GM18517 (cell line): Measurements from ENCODE around the gene BCAP31.

Source experiments
- ATAC-seq: cut with Tn5 transposase; IDR thresholded peaks from one replicate; pipeline ENCODE4 v1.9.1; 2021; ENCODE audit warnings: mild to moderate bottlenecking, moderate library complexity; ENCODE audit not compliant: unreplicated experiment

BCAP31 gene

GRCh38 chrX:153659268-153659667 lies 64.9 kb downstream of the BCAP31 start:
- no peak for ATAC-seq

DNA sequence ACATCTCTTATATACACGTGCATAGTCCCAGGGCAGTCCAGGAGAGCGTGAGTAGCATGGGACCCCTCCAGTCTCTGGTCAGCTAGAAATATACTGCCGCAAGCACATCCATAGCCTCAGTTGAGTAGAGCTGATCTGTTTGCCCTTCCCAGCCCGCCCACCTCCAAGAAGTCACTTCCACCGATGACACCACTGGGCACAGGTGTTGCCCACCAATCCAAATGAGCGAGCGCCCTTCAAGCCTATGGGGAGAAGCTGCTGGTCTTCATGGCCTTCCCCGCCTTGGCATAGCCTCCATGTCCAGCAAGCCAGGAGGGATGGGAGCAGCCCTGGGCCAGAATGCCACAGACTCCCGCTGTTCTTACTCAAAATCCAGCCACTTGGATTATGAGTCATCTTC lies 67.0 kb downstream of the BCAP31 start:
- ATAC-seq = no peak

GRCh38 chrX:153653556-153653955 lies 70.6 kb downstream of the BCAP31 start:
- no peak for ATAC-seq

DNA sequence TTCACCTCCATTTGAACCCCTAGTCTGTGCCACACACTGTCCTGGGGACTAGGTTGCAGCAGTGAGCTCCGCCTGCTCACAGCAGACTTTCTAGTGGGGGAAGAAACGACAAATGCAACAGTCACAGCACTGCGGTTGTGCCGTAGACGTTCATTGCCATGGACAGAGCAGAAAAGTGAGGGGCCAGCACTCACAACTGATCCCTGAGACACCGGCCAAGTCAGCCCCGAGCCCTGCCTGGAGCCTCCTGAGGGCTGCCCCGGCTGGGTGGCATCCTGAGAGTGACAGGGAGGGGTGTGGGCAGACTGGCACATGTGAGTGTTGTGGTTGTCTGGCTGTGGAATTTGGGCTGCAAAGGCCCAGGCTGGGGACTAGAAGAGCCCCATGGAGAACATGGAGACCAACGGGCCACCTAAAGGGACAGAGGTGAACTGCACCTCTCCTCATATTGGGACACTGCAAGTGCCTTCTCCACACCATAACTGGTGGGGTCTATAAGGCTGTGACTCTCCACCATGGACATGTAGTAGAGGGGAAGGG lies 72.6 kb downstream of the BCAP31 start:
- no peak for ATAC-seq

- ATAC-seq = no peak
These were observed 73.2 kb downstream of the BCAP31 start for GRCh38 chrX:153650959-153651358.
